GM19397 (cell line): ENCODE measurements around the gene ZC3H7A.
A peak's percentile ranks its signal among the peaks of the same experiment; 100 is the strongest.

Experiments used
- ATAC-seq: cut with Tn5 transposase; IDR thresholded peaks from one replicate; pipeline ENCODE4 v1.9.1; 2021; ENCODE audit warnings: mild to moderate bottlenecking, moderate library complexity; ENCODE audit not compliant: unreplicated experiment

The ZC3H7A gene

GRCh38 chr16:11708421-11708820 lies 88.6 kb downstream of the ZC3H7A start:
- no peak for ATAC-seq

GRCh38 chr16:11707679-11708197 lies 89.3 kb downstream of the ZC3H7A start:
- ATAC-seq: no peak

- ATAC-seq: peak; percentile 64
These were observed 90.8 kb downstream of the ZC3H7A start for GRCh38 chr16:11706180-11706742.

GRCh38 chr16:11705311-11706025 lies 91.6 kb downstream of the ZC3H7A start:
- no peak for ATAC-seq
